MM.1S (cell line): ENCODE results near the gene RPL29.

Experiments used
- CTCF ChIP-seq: fragments of 300-600 bp; sonication (generic); IDR thresholded peaks from 2 replicates; pipeline ENCODE4 v1.5.1; 2016; ENCODE audit warnings: antibody characterized with exemption, low read length, mixed read lengths
- EZH2 ChIP-seq: fragments of 300-600 bp; sonication (generic); optimal IDR thresholded peaks from 2 replicates; pipeline ENCODE3; 2017; ENCODE audit warnings: low read depth, mild to moderate bottlenecking, antibody characterized with exemption, low read length, mixed read lengths
- EZH2phosphoT487 ChIP-seq: fragments of 300-600 bp; sonication (generic); IDR thresholded peaks from 2 replicates; pipeline ENCODE4 v1.6.1; 2018; ENCODE audit warnings: antibody characterized with exemption, low read length

DNA sequence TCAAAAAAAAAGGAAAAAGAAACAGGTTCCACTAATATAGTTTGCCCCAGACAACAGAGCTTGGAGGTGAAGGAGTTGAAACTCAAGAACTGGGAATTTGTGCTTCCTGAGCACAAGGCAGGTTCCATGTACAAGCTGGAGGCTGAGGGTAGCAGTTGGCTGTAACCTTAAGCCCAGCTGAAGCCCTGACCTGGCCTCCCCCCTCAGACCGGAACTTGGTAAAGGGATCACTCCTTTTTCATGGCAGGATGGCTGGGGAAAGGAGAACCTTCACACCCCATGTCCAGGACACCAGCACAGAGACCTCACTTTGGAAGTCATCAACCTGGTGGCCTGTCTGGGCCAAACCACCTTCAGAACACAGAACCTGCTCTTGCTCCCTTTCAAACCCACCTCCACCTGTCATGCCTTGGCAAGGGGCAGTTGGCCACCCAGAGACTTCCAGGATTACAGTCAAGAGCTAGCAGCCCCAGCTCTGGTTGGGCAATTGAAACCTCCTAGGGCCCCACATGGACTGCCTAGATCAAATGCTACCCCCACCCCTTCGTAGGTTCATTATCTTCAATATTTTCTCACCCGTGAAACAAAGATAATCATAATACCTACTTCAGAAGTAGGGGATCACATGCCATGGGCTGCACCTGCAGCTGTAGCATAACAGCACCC, 3.5 kb downstream of the RPL29 start:
- no peak for TF ChIP-seq EZH2
- TF ChIP-seq CTCF = no peak
- TF ChIP-seq EZH2phosphoT487 = no peak
